ENCODE measurements around the gene GPR55.
A peak's percentile ranks its signal among the peaks of the same experiment; 100 is the strongest.

The GPR55 gene

GRCh38 chr2:230877759-230878598, 47.1 kb downstream of the GPR55 start:
- DNase-seq: peak in 1 of 2 experiments; percentile 21

GRCh38 chr2:230877116-230877758, 47.8 kb downstream of the GPR55 start:
- DNase-seq: no peak

GRCh38 chr2:230875347-230876315, 49.4 kb downstream of the GPR55 start:
- DNase-seq: no peak

GRCh38 chr2:230874876-230875275, 50.2 kb downstream of the GPR55 start:
- DNase-seq: no peak

GRCh38 chr2:230874456-230874855, 50.6 kb downstream of the GPR55 start:
- DNase-seq: no peak

GRCh38 chr2:230873661-230874401, 51.2 kb downstream of the GPR55 start:
- peak in 1 of 2 experiments; percentile 32 for DNase-seq

GRCh38 chr2:230872968-230873660, 51.9 kb downstream of the GPR55 start:
- no peak for DNase-seq

GRCh38 chr2:230872151-230872967, 52.7 kb downstream of the GPR55 start:
- DNase-seq: no peak

GRCh38 chr2:230871361-230872150, 53.5 kb downstream of the GPR55 start:
- no peak for DNase-seq

- DNase-seq: no peak
Observed at GRCh38 chr2:230870544-230871360, 54.3 kb downstream of the GPR55 start.

GRCh38 chr2:230869914-230870543, 55.0 kb downstream of the GPR55 start:
- no peak for DNase-seq

GRCh38 chr2:230868947-230869913, 55.8 kb downstream of the GPR55 start:
- no peak for DNase-seq

- DNase-seq: no peak
Observed at GRCh38 chr2:230868161-230868946, 56.7 kb downstream of the GPR55 start.

GRCh38 chr2:230866756-230867523, 58.1 kb downstream of the GPR55 start:
- DNase-seq: peak; percentile 39 to 47
